Testis (tissue), 2 donors: ENCODE data around the gene PDAP1.

Experiments
- CTCF ChIP-seq, 3 experiments: fragments of 450-650 bp in 2 of 3; fragments of 200-600 bp in 1 of 3; sonication (generic) in 1 of 3; IDR thresholded peaks; one replicate each; pipeline ENCODE4 v1.5.1; 2016 to 2019; ENCODE audit warnings: antibody characterized with exemption in 3 of 3, mild to moderate bottlenecking in 2 of 3, moderate library complexity in 1 of 3
- POLR2A ChIP-seq: fragments of 450-650 bp; IDR thresholded peaks from one replicate; pipeline ENCODE4 v1.6.1; 2017; ENCODE audit warnings: antibody characterized with exemption, mild to moderate bottlenecking, moderate library complexity

- TF ChIP-seq CTCF (IDR thresholded peaks at IDR 0.05) (no peak), POLR2A (no peak)
Measured at GRCh38 chr7:99456288-99456687, 47.9 kb upstream of the PDAP1 start.
